GM12801 (cell line): Measurements from ENCODE around the gene SZT2.

ENCODE experiments used
- CTCF ChIP-seq: IDR thresholded peaks from one replicate; pipeline ENCODE4 v1.5.1; 2011; ENCODE audit warnings: control low read depth; ENCODE audit not compliant: insufficient read length; ENCODE audit errors: extremely low read depth

The SZT2 gene

GRCh38 chr1:43423672-43424550, 34.2 kb downstream of the SZT2 start:
- no peak for TF ChIP-seq CTCF

- TF ChIP-seq CTCF = no peak
Measured at GRCh38 chr1:43425045-43425444, 35.3 kb downstream of the SZT2 start.

GRCh38 chr1:43426221-43426620, 36.5 kb downstream of the SZT2 start:
- TF ChIP-seq CTCF = no peak

GRCh38 chr1:43427524-43427923, 37.8 kb downstream of the SZT2 start:
- no peak for TF ChIP-seq CTCF

- TF ChIP-seq CTCF = no peak
Measured at GRCh38 chr1:43427941-43428340, 38.2 kb downstream of the SZT2 start.

GRCh38 chr1:43430831-43431230, 41.1 kb downstream of the SZT2 start:
- TF ChIP-seq CTCF = no peak

- no peak for TF ChIP-seq CTCF
Measured at GRCh38 chr1:43431676-43432075, 42.0 kb downstream of the SZT2 start.
